HEK293 (cell line): ENCODE data around the gene NCOA7.

Source experiments
- BCL11A ChIP-seq: fragments of 450-650 bp; formaldehyde crosslinking; IDR thresholded peaks from 2 replicates; pipeline ENCODE4 v1.5.1; 2016; ENCODE audit warnings: low read depth, missing biosample characterization, missing genetic modification characterization
- KLF1 ChIP-seq: fragments of 450-650 bp; formaldehyde crosslinking; IDR thresholded peaks from 2 replicates; pipeline ENCODE4 v1.5.1; 2016; ENCODE audit warnings: missing biosample characterization, missing genetic modification characterization
- SP3 ChIP-seq: fragments of 450-650 bp; formaldehyde crosslinking; IDR thresholded peaks from 2 replicates; pipeline ENCODE4 v1.5.1; 2016; ENCODE audit warnings: missing biosample characterization, missing genetic modification characterization
- ZBTB1 ChIP-seq: fragments of 450-650 bp; formaldehyde crosslinking; IDR thresholded peaks from 2 replicates; pipeline ENCODE4 v1.5.1; 2016; ENCODE audit warnings: missing biosample characterization, missing genetic modification characterization
- ZBTB17 ChIP-seq: fragments of 450-650 bp; formaldehyde crosslinking; IDR thresholded peaks from 2 replicates; pipeline ENCODE4 v1.5.1; 2016; ENCODE audit warnings: missing biosample characterization, missing genetic modification characterization
- ZBTB8A ChIP-seq: fragments of 450-650 bp; formaldehyde crosslinking; IDR thresholded peaks from 2 replicates; pipeline ENCODE4 v1.5.1; 2016; ENCODE audit warnings: missing biosample characterization, missing genetic modification characterization
- ZNF146 ChIP-seq: fragments of 450-650 bp; formaldehyde crosslinking; IDR thresholded peaks from 2 replicates; pipeline ENCODE4 v1.5.1; 2016; ENCODE audit warnings: missing biosample characterization, missing genetic modification characterization
- ZNF157 ChIP-seq: fragments of 450-650 bp; formaldehyde crosslinking; IDR thresholded peaks from 2 replicates; pipeline ENCODE4 v1.5.1; 2016; ENCODE audit warnings: missing biosample characterization, missing genetic modification characterization
- ZNF184 ChIP-seq: fragments of 450-650 bp; IDR thresholded peaks from 2 replicates; pipeline ENCODE4 v1.5.1; 2018; ENCODE audit warnings: missing biosample characterization, mild to moderate bottlenecking, missing genetic modification characterization
- ZNF19 ChIP-seq: fragments of 450-650 bp; formaldehyde crosslinking; IDR thresholded peaks from 2 replicates; pipeline ENCODE4; 2016; ENCODE audit warnings: missing biosample characterization, missing genetic modification characterization, low read depth
- ZNF341 ChIP-seq: fragments of 450-650 bp; formaldehyde crosslinking; IDR thresholded peaks from 2 replicates; pipeline ENCODE4; 2016; ENCODE audit warnings: low read depth, missing biosample characterization, missing genetic modification characterization
- ZNF37A ChIP-seq: fragments of 450-650 bp; IDR thresholded peaks from 2 replicates; pipeline ENCODE4 v1.5.1; 2018; ENCODE audit warnings: missing biosample characterization, missing genetic modification characterization
- ZNF394 ChIP-seq: fragments of 450-650 bp; formaldehyde crosslinking; IDR thresholded peaks from 2 replicates; pipeline ENCODE4 v1.5.1; 2016; ENCODE audit warnings: missing biosample characterization, missing genetic modification characterization, mild to moderate bottlenecking, moderate library complexity, borderline replicate concordance
- ZNF416 ChIP-seq: fragments of 450-650 bp; formaldehyde crosslinking; IDR thresholded peaks from 2 replicates; pipeline ENCODE4 v1.5.1; 2016; ENCODE audit warnings: missing biosample characterization, missing genetic modification characterization
- ZNF596 ChIP-seq: fragments of 450-650 bp; IDR thresholded peaks from 2 replicates; pipeline ENCODE4 v1.5.0; 2018; ENCODE audit warnings: missing biosample characterization, mild to moderate bottlenecking, missing genetic modification characterization, moderate library complexity
- ZNF677 ChIP-seq: fragments of 450-650 bp; IDR thresholded peaks from 2 replicates; pipeline ENCODE4 v1.5.0; 2018; ENCODE audit warnings: missing biosample characterization, mild to moderate bottlenecking, missing genetic modification characterization, moderate library complexity
- ZNF701 ChIP-seq: fragments of 450-650 bp; formaldehyde crosslinking; IDR thresholded peaks from 2 replicates; pipeline ENCODE4 v1.5.1; 2016; ENCODE audit warnings: missing biosample characterization, missing genetic modification characterization
- ZNF830 ChIP-seq: fragments of 450-650 bp; IDR thresholded peaks from 2 replicates; pipeline ENCODE4 v1.5.0; 2018; ENCODE audit warnings: missing biosample characterization, missing genetic modification characterization, low read depth, mild to moderate bottlenecking, moderate library complexity
- ZSCAN18 ChIP-seq: fragments of 450-650 bp; formaldehyde crosslinking; IDR thresholded peaks from 2 replicates; pipeline ENCODE4 v1.5.1; 2016; ENCODE audit warnings: missing biosample characterization, missing genetic modification characterization
- TF ChIP-seq, protein P1 (sequence below): fragments of 450-650 bp; formaldehyde crosslinking; IDR thresholded peaks from 2 replicates; pipeline ENCODE4 v1.5.1; 2016; ENCODE audit warnings: missing biosample characterization, missing genetic modification characterization
- TF ChIP-seq, protein P2 (sequence below): fragments of 450-650 bp; formaldehyde crosslinking; conservative IDR thresholded peaks from 2 replicates; pipeline ENCODE4 v1.5.1; 2016; ENCODE audit warnings: low read depth, missing biosample characterization, missing genetic modification characterization
- TF ChIP-seq, protein P3 (sequence below): fragments of 450-650 bp; formaldehyde crosslinking; conservative IDR thresholded peaks from 2 replicates; pipeline ENCODE4 v1.5.1; 2016; ENCODE audit warnings: low read depth, missing biosample characterization, missing genetic modification characterization
- TF ChIP-seq, protein P4 (sequence below): fragments of 450-650 bp; formaldehyde crosslinking; IDR thresholded peaks from 2 replicates; pipeline ENCODE4 v1.5.1; 2017; ENCODE audit warnings: missing biosample characterization, missing genetic modification characterization
- TF ChIP-seq, protein P5 (sequence below): fragments of 450-650 bp; formaldehyde crosslinking; IDR thresholded peaks from 2 replicates; pipeline ENCODE4 v1.5.1; 2016; ENCODE audit warnings: missing biosample characterization, missing genetic modification characterization

NCOA7 gene

GRCh38 chr6:125746731-125747588, 43.8 kb upstream of the NCOA7 start (continued):
- TF ChIP-seq ZNF341 (tag by site-specific recombination) (peak; percentile 97), ZNF146 (tag by site-specific recombination) (no peak), ZBTB8A (tag by site-specific recombination) (0 out of 2 replicates have a peak, but pooled peaks have one; percentile 14), ZNF19 (tag by site-specific recombination) (no peak), ZNF830 (tag by site-specific recombination) (no peak), ZNF677 (tag by site-specific recombination) (no peak), KLF1 (no peak; the same call in 1 of the 2 replicates), ZNF701 (no peak), ZBTB1 (no peak), ZSCAN18 (tag by site-specific recombination) (no peak), ZNF416 (tag by site-specific recombination) (no peak), ZNF184 (tag by site-specific recombination) (no peak), ZBTB17 (tag by site-specific recombination) (peak; percentile 81), SP3 (tag by site-specific recombination) (peak; percentile 50; the same call in 1 of the 2 replicates), ZNF37A (tag by site-specific recombination) (no peak), ZNF157 (no peak), BCL11A (tag by site-specific recombination) (no peak), ZNF394 (tag by site-specific recombination) (0 out of 2 replicates have a peak, but pooled peaks have one; percentile 19), ZNF596 (no peak)
- TF ChIP-seq, protein P1, sequence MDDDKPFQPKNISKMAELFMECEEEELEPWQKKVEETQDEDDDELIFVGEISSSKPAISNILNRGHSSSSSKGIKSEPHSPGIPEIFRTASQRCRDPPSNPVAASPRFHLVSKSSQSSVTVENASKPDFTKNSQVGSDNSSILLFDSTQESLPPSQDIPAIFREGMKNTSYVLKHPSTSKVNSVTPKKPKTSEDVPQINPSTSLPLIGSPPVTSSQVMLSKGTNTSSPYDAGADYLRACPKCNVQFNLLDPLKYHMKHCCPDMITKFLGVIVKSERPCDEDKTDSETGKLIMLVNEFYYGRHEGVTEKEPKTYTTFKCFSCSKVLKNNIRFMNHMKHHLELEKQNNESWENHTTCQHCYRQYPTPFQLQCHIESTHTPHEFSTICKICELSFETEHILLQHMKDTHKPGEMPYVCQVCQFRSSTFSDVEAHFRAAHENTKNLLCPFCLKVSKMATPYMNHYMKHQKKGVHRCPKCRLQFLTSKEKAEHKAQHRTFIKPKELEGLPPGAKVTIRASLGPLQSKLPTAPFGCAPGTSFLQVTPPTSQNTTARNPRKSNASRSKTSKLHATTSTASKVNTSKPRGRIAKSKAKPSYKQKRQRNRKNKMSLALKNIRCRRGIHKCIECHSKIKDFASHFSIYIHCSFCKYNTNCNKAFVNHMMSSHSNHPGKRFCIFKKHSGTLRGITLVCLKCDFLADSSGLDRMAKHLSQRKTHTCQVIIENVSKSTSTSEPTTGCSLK (tag by site-specific recombination): no peak
- TF ChIP-seq, protein P2, sequence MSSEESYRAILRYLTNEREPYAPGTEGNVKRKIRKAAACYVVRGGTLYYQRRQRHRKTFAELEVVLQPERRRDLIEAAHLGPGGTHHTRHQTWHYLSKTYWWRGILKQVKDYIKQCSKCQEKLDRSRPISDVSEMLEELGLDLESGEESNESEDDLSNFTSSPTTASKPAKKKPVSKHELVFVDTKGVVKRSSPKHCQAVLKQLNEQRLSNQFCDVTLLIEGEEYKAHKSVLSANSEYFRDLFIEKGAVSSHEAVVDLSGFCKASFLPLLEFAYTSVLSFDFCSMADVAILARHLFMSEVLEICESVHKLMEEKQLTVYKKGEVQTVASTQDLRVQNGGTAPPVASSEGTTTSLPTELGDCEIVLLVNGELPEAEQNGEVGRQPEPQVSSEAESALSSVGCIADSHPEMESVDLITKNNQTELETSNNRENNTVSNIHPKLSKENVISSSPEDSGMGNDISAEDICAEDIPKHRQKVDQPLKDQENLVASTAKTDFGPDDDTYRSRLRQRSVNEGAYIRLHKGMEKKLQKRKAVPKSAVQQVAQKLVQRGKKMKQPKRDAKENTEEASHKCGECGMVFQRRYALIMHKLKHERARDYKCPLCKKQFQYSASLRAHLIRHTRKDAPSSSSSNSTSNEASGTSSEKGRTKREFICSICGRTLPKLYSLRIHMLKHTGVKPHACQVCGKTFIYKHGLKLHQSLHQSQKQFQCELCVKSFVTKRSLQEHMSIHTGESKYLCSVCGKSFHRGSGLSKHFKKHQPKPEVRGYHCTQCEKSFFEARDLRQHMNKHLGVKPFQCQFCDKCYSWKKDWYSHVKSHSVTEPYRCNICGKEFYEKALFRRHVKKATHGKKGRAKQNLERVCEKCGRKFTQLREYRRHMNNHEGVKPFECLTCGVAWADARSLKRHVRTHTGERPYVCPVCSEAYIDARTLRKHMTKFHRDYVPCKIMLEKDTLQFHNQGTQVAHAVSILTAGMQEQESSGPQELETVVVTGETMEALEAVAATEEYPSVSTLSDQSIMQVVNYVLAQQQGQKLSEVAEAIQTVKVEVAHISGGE (tag by site-specific recombination): no peak; the same call in 1 of the 2 replicates
- TF ChIP-seq, protein P3, sequence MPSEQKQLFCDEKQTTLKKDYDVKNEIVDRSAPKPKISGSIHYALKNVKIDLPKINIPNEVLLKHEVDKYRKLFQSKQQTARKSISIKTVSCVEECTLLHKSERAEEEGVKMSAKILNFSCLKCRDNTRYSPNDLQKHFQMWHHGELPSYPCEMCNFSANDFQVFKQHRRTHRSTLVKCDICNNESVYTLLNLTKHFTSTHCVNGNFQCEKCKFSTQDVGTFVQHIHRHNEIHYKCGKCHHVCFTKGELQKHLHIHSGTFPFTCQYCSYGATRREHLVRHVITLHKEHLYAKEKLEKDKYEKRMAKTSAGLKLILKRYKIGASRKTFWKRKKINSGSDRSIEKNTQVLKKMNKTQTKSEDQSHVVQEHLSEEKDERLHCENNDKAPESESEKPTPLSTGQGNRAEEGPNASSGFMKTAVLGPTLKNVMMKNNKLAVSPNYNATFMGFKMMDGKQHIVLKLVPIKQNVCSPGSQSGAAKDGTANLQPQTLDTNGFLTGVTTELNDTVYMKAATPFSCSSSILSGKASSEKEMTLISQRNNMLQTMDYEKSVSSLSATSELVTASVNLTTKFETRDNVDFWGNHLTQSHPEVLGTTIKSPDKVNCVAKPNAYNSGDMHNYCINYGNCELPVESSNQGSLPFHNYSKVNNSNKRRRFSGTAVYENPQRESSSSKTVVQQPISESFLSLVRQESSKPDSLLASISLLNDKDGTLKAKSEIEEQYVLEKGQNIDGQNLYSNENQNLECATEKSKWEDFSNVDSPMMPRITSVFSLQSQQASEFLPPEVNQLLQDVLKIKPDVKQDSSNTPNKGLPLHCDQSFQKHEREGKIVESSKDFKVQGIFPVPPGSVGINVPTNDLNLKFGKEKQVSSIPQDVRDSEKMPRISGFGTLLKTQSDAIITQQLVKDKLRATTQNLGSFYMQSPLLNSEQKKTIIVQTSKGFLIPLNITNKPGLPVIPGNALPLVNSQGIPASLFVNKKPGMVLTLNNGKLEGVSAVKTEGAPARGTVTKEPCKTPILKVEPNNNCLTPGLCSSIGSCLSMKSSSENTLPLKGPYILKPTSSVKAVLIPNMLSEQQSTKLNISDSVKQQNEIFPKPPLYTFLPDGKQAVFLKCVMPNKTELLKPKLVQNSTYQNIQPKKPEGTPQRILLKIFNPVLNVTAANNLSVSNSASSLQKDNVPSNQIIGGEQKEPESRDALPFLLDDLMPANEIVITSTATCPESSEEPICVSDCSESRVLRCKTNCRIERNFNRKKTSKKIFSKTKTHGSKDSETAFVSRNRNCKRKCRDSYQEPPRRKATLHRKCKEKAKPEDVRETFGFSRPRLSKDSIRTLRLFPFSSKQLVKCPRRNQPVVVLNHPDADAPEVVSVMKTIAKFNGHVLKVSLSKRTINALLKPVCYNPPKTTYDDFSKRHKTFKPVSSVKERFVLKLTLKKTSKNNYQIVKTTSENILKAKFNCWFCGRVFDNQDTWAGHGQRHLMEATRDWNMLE (tag by site-specific recombination): no peak
- TF ChIP-seq, protein P4, sequence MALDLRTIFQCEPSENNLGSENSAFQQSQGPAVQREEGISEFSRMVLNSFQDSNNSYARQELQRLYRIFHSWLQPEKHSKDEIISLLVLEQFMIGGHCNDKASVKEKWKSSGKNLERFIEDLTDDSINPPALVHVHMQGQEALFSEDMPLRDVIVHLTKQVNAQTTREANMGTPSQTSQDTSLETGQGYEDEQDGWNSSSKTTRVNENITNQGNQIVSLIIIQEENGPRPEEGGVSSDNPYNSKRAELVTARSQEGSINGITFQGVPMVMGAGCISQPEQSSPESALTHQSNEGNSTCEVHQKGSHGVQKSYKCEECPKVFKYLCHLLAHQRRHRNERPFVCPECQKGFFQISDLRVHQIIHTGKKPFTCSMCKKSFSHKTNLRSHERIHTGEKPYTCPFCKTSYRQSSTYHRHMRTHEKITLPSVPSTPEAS (tag by site-specific recombination): no peak
- TF ChIP-seq, protein P5, sequence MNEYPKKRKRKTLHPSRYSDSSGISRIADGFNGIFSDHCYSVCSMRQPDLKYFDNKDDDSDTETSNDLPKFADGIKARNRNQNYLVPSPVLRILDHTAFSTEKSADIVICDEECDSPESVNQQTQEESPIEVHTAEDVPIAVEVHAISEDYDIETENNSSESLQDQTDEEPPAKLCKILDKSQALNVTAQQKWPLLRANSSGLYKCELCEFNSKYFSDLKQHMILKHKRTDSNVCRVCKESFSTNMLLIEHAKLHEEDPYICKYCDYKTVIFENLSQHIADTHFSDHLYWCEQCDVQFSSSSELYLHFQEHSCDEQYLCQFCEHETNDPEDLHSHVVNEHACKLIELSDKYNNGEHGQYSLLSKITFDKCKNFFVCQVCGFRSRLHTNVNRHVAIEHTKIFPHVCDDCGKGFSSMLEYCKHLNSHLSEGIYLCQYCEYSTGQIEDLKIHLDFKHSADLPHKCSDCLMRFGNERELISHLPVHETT (tag by site-specific recombination): no peak
